ENCODE results near the gene ANK2.

Gene ANK2

DNA sequence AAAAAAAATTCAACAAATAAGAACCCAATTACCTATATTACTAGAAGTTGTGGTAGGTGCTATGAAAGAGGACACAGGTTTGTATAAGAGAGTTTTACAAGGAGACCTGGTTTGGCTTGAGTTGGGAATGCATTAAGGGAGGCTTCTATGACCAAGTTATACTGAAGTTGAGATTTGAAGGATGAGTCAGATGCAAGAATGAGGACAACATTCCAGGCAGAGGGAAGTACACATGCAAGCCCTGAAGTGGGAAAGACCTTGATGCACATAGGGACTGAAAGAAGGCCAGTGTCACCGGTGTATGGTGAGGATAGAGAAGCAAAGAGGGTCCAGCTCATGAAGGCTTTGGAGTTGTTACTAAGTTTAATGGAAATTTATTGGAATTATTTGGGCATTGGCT lies 52.2 kb downstream of the ANK2 start:
- no peaks in the 10 kb centered on the region for H4K20me1 ChIP-seq (ENCODE audit: insufficient read depth, low read length, poor library complexity, severe bottlenecking)
- no peak overlapping the region for H3K4me2 ChIP-seq (ENCODE audit: low read depth, low read length, poor library complexity, severe bottlenecking)
- H2AFZ ChIP-seq (ENCODE audit: low read length), result no peak overlapping the region
- no peaks in the 10 kb centered on the region for H3K79me2 ChIP-seq (ENCODE audit: insufficient read depth, low read length)
- H3K27me3 ChIP-seq (ENCODE audit: insufficient read depth, low read length, poor library complexity, severe bottlenecking), result no peaks in the 10 kb centered on the region
- H3K9me3 ChIP-seq (ENCODE audit: insufficient read depth, low read depth, low read length), result no peaks in the 10 kb centered on the region
- TF ChIP-seq, protein P1, sequence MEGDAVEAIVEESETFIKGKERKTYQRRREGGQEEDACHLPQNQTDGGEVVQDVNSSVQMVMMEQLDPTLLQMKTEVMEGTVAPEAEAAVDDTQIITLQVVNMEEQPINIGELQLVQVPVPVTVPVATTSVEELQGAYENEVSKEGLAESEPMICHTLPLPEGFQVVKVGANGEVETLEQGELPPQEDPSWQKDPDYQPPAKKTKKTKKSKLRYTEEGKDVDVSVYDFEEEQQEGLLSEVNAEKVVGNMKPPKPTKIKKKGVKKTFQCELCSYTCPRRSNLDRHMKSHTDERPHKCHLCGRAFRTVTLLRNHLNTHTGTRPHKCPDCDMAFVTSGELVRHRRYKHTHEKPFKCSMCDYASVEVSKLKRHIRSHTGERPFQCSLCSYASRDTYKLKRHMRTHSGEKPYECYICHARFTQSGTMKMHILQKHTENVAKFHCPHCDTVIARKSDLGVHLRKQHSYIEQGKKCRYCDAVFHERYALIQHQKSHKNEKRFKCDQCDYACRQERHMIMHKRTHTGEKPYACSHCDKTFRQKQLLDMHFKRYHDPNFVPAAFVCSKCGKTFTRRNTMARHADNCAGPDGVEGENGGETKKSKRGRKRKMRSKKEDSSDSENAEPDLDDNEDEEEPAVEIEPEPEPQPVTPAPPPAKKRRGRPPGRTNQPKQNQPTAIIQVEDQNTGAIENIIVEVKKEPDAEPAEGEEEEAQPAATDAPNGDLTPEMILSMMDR (conservative IDR thresholded peaks at IDR 0.05; ENCODE audit: low read length), result no peak
- no peak for TF ChIP-seq EZH2phosphoT487 (IDR thresholded peaks at IDR 0.05; ENCODE audit: borderline replicate concordance)
- H3K4me3 ChIP-seq (ENCODE audit: low read length, poor library complexity, severe bottlenecking), result no peak overlapping the region
- no peaks in the 10 kb centered on the region for H3K9me2 ChIP-seq (replicated peaks; ENCODE audit: low read depth, low read length)
- H3K36me3 ChIP-seq (ENCODE audit: insufficient read depth, low read length), result no peaks in the 10 kb centered on the region
- H3K4me1 ChIP-seq (ENCODE audit: insufficient read depth, low read length, poor library complexity, severe bottlenecking), result no peaks in the 10 kb centered on the region
- no peak overlapping the region for H3K9ac ChIP-seq (ENCODE audit: low read depth, low read length, poor library complexity, severe bottlenecking)
- H3F3A ChIP-seq (ENCODE audit: low read depth), result no peaks in the 10 kb centered on the region

DNA sequence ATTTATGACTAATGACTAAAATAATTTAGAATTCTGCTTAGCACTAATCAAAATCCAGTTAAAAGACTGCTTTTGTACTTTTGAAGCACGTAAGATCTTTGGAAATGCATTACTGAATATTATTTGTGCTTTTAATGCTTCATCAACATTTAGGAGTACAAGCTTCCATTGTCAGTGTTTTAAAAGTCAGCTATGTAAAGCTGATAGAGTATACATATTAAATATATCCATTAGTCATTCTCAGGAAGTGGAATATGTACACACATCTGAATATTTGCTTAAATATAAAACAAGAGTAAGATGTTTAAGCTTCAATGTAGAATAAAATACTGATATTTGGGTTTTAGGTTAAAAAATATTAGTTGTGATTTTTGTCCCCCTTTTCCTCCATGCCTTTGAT lies 54.1 kb downstream of the ANK2 start:
- no peaks in the 10 kb centered on the region for H3K79me2 ChIP-seq (ENCODE audit: insufficient read depth, low read length)
- H3K4me1 ChIP-seq (ENCODE audit: insufficient read depth, low read length, poor library complexity, severe bottlenecking), result no peaks in the 10 kb centered on the region
- no peak overlapping the region for H3K4me2 ChIP-seq (ENCODE audit: low read depth, low read length, poor library complexity, severe bottlenecking)
- H3K9me3 ChIP-seq (ENCODE audit: insufficient read depth, low read depth, low read length), result no peaks in the 10 kb centered on the region
- no peak for TF ChIP-seq EZH2phosphoT487 (IDR thresholded peaks at IDR 0.05; ENCODE audit: borderline replicate concordance)
- TF ChIP-seq, protein P1 (conservative IDR thresholded peaks at IDR 0.05; ENCODE audit: low read length), result no peak
- no peaks in the 10 kb centered on the region for H4K20me1 ChIP-seq (ENCODE audit: insufficient read depth, low read length, poor library complexity, severe bottlenecking)
- H3K9ac ChIP-seq (ENCODE audit: low read depth, low read length, poor library complexity, severe bottlenecking), result no peak overlapping the region
- no peaks in the 10 kb centered on the region for H3F3A ChIP-seq (ENCODE audit: low read depth)
- no peaks in the 10 kb centered on the region for H3K9me2 ChIP-seq (replicated peaks; ENCODE audit: low read depth, low read length)
- no peaks in the 10 kb centered on the region for H3K27me3 ChIP-seq (ENCODE audit: insufficient read depth, low read length, poor library complexity, severe bottlenecking)
- H3K36me3 ChIP-seq (ENCODE audit: insufficient read depth, low read length), result no peaks in the 10 kb centered on the region
- no peak overlapping the region for H2AFZ ChIP-seq (ENCODE audit: low read length)
- no peak overlapping the region for H3K4me3 ChIP-seq (ENCODE audit: low read length, poor library complexity, severe bottlenecking)

DNA sequence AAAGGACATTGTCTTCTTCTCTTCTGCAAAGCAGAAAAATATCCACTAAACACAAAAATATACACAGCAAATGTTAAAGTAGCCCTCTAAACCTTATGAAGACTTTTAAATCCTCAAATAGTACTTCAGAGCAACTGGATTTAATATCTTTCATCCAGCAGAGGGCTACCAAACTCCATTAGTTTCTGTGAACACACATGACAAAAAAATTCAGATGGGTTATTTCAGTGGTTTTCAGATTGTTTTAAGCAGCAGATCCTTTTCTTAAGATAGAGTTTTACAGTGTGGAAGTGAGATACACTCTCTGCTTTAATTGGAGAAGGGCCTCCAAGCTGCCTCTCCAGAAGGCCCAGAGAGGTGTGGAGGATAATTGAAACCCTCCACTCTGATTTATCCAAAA lies 56.7 kb downstream of the ANK2 start:
- no peaks in the 10 kb centered on the region for H3K4me1 ChIP-seq (ENCODE audit: insufficient read depth, low read length, poor library complexity, severe bottlenecking)
- TF ChIP-seq, protein P1 (conservative IDR thresholded peaks at IDR 0.05; ENCODE audit: low read length), result peak; percentile 62
- TF ChIP-seq EZH2phosphoT487 (IDR thresholded peaks at IDR 0.05; ENCODE audit: borderline replicate concordance), result no peak

More for the DNA sequence above, 56.7 kb downstream of the ANK2 start:
- Histone ChIP-seq H3K4me3 (ENCODE audit: low read length, poor library complexity, severe bottlenecking) (no peak overlapping the region), H3K4me2 (ENCODE audit: low read depth, low read length, poor library complexity, severe bottlenecking) (no peak overlapping the region), H3K9ac (ENCODE audit: low read depth, low read length, poor library complexity, severe bottlenecking) (no peak overlapping the region), H3F3A (ENCODE audit: low read depth) (no peaks in the 10 kb centered on the region), H3K9me2 (replicated peaks; ENCODE audit: low read depth, low read length) (no peaks in the 10 kb centered on the region), H2AFZ (ENCODE audit: low read length) (no peak overlapping the region), H4K20me1 (ENCODE audit: insufficient read depth, low read length, poor library complexity, severe bottlenecking) (no peaks in the 10 kb centered on the region), H3K79me2 (ENCODE audit: insufficient read depth, low read length) (no peaks in the 10 kb centered on the region), H3K36me3 (ENCODE audit: insufficient read depth, low read length) (no peaks in the 10 kb centered on the region), H3K27me3 (ENCODE audit: insufficient read depth, low read length, poor library complexity, severe bottlenecking) (no peaks in the 10 kb centered on the region), H3K9me3 (ENCODE audit: insufficient read depth, low read depth, low read length) (no peaks in the 10 kb centered on the region)

Measured in Loucy (cell line).